WERI-Rb-1 (cell line): ENCODE data around the gene STARD5.

ENCODE experiments used
- DNase-seq: peaks from one replicate; pipeline ENCODE4 v3.0.0-alpha.2; 2020
- H3K27ac ChIP-seq: fragments of 250-450 bp; sonication (Bioruptor Pico); 2 replicates; pipeline ENCODE4 v1.5.1; 2020; ENCODE audit warnings: mild to moderate bottlenecking, moderate library complexity
- H3K27me3 ChIP-seq: fragments of 250-450 bp; sonication (Bioruptor Pico); 2 replicates; pipeline ENCODE4 v1.5.1; 2021; ENCODE audit warnings: mild to moderate bottlenecking, low read depth, moderate library complexity; ENCODE audit not compliant: insufficient read depth, severe bottlenecking
- H3K36me3 ChIP-seq: fragments of 250-450 bp; sonication (Bioruptor Pico); 2 replicates; pipeline ENCODE4 v1.5.1; 2020; ENCODE audit warnings: mild to moderate bottlenecking, moderate library complexity
- H3K4me3 ChIP-seq: 2 replicates; pipeline ENCODE4 v1.5.1; 2011; ENCODE audit warnings: low read depth, mild to moderate bottlenecking, control low read depth, low read length
- H3K9me3 ChIP-seq: fragments of 250-450 bp; sonication (Bioruptor Pico); 2 replicates; pipeline ENCODE4 v1.5.1; 2021; ENCODE audit warnings: mild to moderate bottlenecking, moderate library complexity; ENCODE audit not compliant: severe bottlenecking
- TF ChIP-seq, protein P1 (sequence below): IDR thresholded peaks from 2 replicates; pipeline ENCODE4 v1.5.1; 2011; ENCODE audit warnings: low read depth, mild to moderate bottlenecking, control low read depth, inconsistent platforms, low read length

The STARD5 gene

DNA sequence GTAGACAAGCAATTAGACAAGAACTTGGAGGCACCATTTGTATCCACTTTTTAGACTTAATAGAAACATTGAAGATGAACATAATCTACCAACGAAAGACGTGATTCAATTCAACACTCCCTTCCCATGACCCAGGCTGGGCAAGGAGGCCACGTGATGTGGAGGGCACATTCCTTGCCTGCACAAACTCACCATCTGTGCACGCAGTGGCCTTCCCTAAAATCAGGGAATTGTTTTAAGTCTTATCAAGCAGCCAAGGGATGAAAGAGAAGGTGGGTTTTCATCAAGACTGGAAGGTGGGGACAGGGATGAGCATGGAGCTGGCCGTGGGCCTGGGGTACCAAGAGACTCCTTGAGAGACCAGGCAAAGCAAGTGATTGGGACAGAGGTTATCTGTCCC lies 13.5 kb downstream of the STARD5 start:
- no peak overlapping the region for H3K27ac ChIP-seq
- DNase-seq: no peak
- TF ChIP-seq, protein P1, sequence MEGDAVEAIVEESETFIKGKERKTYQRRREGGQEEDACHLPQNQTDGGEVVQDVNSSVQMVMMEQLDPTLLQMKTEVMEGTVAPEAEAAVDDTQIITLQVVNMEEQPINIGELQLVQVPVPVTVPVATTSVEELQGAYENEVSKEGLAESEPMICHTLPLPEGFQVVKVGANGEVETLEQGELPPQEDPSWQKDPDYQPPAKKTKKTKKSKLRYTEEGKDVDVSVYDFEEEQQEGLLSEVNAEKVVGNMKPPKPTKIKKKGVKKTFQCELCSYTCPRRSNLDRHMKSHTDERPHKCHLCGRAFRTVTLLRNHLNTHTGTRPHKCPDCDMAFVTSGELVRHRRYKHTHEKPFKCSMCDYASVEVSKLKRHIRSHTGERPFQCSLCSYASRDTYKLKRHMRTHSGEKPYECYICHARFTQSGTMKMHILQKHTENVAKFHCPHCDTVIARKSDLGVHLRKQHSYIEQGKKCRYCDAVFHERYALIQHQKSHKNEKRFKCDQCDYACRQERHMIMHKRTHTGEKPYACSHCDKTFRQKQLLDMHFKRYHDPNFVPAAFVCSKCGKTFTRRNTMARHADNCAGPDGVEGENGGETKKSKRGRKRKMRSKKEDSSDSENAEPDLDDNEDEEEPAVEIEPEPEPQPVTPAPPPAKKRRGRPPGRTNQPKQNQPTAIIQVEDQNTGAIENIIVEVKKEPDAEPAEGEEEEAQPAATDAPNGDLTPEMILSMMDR: no peak
- H3K36me3 ChIP-seq: peaks cover 4% of the 10 kb centered on the region; the same call in 1 of the 2 replicates
- no peaks in the 10 kb centered on the region for H3K27me3 ChIP-seq
- no peaks in the 10 kb centered on the region for H3K9me3 ChIP-seq
- no peak overlapping the region for H3K4me3 ChIP-seq

DNA sequence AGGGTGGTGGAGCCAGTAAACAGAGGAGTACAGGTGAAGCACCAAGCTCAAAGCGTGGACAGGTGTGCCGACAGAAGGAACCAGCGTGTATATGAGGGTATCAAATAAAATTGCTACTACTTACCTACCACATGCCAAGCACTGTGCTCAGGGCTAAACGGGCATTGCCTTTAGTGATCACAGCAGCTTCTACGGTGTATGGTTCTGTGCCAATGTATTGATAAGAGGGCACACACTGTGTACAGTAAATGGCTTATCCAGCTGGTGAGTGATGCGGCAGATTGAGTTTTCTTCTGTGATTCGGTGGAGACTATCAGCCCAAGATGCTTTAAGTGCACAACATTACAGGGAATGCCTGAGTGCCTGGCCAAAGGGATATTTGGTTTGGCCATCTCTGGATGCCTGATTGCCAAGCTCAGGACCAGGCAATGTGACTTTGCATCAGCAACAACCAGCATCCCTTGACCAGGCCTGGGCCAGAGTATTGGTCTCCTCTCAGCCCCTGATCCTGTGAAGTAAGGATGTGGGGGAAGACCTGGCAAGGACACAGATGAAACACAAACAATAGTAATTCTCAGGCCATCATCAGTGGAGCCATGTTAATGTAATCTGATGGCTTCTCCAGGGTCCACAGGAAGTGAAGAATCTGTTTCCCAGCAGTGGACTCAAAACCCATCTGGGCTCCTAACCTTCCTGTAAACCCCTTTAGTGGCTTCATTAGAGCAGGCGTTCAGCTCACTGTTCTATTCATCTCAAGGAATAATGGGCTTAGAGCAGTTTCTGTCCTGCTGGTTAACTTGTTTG lies 14.1 kb downstream of the STARD5 start:
- no peaks in the 10 kb centered on the region for H3K9me3 ChIP-seq
- no peak overlapping the region for H3K27ac ChIP-seq
- no peaks in the 10 kb centered on the region for H3K27me3 ChIP-seq
- DNase-seq: no peak
- H3K36me3 ChIP-seq: peaks cover 4% of the 10 kb centered on the region; the same call in 1 of the 2 replicates
- H3K4me3 ChIP-seq: no peak overlapping the region
- TF ChIP-seq, protein P1: no peak

DNA sequence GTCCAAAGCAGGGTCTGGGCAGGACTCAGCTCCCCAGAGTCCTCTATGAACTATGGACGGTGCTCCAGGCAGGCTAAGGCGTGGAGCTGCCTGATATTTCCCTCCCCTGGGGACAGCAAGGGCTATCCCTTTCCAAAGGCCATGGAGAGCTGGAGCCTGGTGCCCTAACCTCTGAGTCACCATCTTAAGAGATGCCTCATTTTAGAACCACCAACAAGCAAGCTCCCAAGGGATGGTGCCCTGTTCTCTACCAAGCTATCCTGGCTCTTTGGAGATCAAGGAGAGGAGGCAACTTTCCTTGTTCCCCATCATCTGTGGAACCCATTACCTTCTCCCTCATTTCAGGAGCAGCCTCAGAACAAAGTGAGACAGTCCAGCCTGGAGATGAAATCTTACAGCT lies 15.7 kb downstream of the STARD5 start:
- Histone ChIP-seq H3K27me3 (no peaks in the 10 kb centered on the region), H3K36me3 (peaks cover 4% of the 10 kb centered on the region; the same call in 1 of the 2 replicates), H3K9me3 (no peaks in the 10 kb centered on the region), H3K4me3 (no peak overlapping the region), H3K27ac (no peak overlapping the region)
- no peak for DNase-seq
- TF ChIP-seq, protein P1: no peak

DNA sequence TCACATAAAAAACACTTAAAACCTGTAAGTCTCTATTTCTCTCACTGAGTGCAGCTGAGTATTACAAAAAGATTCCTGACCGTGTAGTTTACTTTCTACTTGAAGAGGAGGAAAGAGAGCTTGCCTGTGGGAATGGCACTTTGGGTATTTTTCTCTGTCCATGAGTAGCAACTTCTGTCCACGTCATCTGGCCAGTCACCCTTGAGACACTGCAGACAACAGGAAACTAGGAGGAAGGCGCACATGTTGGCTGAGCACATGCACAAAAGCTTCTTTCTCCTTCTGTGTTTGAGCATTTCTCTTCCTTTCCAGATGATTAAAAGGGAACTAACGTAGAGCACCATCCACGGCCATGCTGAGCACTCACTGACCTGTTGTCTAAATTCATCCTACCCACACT lies 19.7 kb downstream of the STARD5 start:
- H3K27ac ChIP-seq: no peak overlapping the region

DNA sequence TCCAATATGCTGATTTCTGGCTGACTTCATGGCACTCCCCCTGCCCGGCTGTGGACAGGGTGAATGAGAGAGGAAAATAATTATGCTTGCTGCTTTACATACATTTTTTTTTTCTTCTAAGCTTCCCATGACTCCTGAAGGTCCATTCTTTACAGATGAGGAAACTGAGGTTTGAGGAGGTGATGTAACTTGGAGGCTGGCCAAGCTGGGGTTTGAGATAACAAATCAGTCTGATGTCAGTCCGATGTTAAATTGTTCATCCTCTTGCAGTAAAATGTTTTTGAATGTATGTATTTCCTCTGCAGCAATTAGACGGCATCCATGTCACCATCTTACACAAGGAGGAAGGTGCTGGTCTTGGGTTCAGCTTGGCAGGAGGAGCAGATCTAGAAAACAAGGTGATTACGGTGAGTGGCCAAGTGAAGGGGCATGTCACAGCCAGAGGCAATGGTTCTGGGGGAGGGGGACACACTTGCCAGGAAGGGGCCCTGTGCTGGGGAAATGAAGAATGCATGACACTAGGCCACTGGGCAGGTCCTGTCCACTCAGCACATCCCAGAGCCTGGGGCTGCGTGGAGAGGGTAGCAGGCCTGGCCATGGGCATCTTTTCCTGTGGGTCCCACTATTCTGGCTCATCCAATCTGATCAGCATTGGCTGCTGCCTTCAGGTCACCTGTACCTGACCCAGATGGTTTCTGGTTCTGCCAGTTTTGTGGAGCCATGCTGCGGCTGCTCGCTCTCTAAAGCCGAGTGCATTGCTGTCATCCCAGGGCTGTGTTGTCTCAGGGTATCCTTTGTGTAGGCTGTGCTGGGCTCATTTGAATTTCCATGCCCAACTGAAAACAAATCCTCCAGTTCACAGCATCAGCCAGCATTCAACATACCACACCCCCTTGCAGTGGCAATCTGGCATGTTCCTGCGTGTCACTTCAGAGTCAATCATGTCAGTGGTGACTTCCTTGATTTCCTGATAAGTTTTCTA lies 20.4 kb downstream of the STARD5 start:
- TF ChIP-seq, protein P1: no peak
- no peak overlapping the region for H3K4me3 ChIP-seq
- no peak for DNase-seq
- no peaks in the 10 kb centered on the region for H3K36me3 ChIP-seq
- no peak overlapping the region for H3K27ac ChIP-seq
- H3K27me3 ChIP-seq: no peaks in the 10 kb centered on the region
- no peaks in the 10 kb centered on the region for H3K9me3 ChIP-seq

More for the DNA sequence above, 19.7 kb downstream of the STARD5 start:
- TF ChIP-seq, protein P1: no peak
- Histone ChIP-seq H3K27me3 (no peaks in the 10 kb centered on the region), H3K4me3 (no peak overlapping the region), H3K36me3 (no peaks in the 10 kb centered on the region), H3K9me3 (no peaks in the 10 kb centered on the region)
- no peak for DNase-seq
